ENCODE measurements around the gene LNPEP. TPM values are rescaled to one million over a fixed set of nuclear protein-coding genes. Genes with fewer than 3 reads are reported as not detected.

The LNPEP gene
- total RNA-seq, 1 donor from 2014 or later, result 19.6 TPM

DNA sequence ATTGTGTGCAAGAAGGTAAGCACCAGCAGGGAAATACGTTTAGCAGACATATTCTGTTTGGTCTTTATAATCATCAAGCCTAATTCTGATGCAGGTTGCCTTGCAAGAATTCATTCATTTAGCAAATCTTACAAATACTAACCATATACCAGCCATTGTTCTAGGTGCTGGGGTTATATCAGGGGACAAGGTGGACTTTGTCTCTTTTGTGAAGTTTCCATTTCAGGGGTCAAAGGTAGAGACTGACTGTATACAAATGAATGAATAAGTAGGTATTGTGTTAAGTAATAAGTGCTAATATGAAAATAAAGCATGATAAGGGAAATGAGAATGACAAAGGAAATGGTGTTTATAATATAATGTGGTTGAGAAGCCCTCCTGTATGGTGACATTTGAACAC is 64.0 kb downstream of the LNPEP start:
- Mint-ChIP-seq H3K4me3 (no peak overlapping the region), H3K27ac (no peak overlapping the region), H3K36me3 (no peaks in the 10 kb centered on the region), H3K9me3 (no peaks in the 10 kb centered on the region), H3K4me1 (no peaks in the 10 kb centered on the region), H3K27me3 (ENCODE audit: insufficient read depth, low read depth) (no peaks in the 10 kb centered on the region)
- Histone ChIP-seq H3K27ac (no peak overlapping the region), H3K9ac (no peak overlapping the region), H3K36me3 (no peaks in the 10 kb centered on the region), H3K9me3 (ENCODE audit: low read depth) (no peaks in the 10 kb centered on the region), H3K79me2 (ENCODE audit: low read depth) (no peaks in the 10 kb centered on the region), H3K4me3 (no peak overlapping the region), H3K27me3 (no peaks in the 10 kb centered on the region), H3K4me2 (no peak overlapping the region), H3K4me1 (no peaks in the 10 kb centered on the region), H4K20me1 (ENCODE audit: low read depth) (no peaks in the 10 kb centered on the region), H2AFZ (replicated peaks) (no peak overlapping the region), H3F3A (ENCODE audit: low read depth) (no peaks in the 10 kb centered on the region)
- TF ChIP-seq EZH2phosphoT487 (IDR thresholded peaks at IDR 0.05) (no peak), EZH2 (IDR thresholded peaks at IDR 0.05) (no peak)
- TF ChIP-seq, protein P1, sequence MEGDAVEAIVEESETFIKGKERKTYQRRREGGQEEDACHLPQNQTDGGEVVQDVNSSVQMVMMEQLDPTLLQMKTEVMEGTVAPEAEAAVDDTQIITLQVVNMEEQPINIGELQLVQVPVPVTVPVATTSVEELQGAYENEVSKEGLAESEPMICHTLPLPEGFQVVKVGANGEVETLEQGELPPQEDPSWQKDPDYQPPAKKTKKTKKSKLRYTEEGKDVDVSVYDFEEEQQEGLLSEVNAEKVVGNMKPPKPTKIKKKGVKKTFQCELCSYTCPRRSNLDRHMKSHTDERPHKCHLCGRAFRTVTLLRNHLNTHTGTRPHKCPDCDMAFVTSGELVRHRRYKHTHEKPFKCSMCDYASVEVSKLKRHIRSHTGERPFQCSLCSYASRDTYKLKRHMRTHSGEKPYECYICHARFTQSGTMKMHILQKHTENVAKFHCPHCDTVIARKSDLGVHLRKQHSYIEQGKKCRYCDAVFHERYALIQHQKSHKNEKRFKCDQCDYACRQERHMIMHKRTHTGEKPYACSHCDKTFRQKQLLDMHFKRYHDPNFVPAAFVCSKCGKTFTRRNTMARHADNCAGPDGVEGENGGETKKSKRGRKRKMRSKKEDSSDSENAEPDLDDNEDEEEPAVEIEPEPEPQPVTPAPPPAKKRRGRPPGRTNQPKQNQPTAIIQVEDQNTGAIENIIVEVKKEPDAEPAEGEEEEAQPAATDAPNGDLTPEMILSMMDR (IDR thresholded peaks at IDR 0.05), result no peak
- no peak for DNase-seq (ENCODE audit: low spot score)

- no peaks in the 10 kb centered on the region for H3K79me2 ChIP-seq (ENCODE audit: low read depth)
- H3K4me2 ChIP-seq, result no peak overlapping the region
- H2AFZ ChIP-seq (replicated peaks), result no peak overlapping the region
- Mint-ChIP-seq H3K4me1 (no peaks in the 10 kb centered on the region), H3K27me3 (ENCODE audit: insufficient read depth, low read depth) (no peaks in the 10 kb centered on the region), H3K4me3 (no peak overlapping the region), H3K36me3 (no peaks in the 10 kb centered on the region), H3K27ac (no peak overlapping the region), H3K9me3 (no peaks in the 10 kb centered on the region)
- no peaks in the 10 kb centered on the region for H3K4me1 ChIP-seq
- H3K9ac ChIP-seq, result no peak overlapping the region
- H3K4me3 ChIP-seq, result no peak overlapping the region
- H3K36me3 ChIP-seq, result no peaks in the 10 kb centered on the region
- no peak overlapping the region for H3K27ac ChIP-seq
- no peaks in the 10 kb centered on the region for H4K20me1 ChIP-seq (ENCODE audit: low read depth)
- no peaks in the 10 kb centered on the region for H3K27me3 ChIP-seq
- DNase-seq (ENCODE audit: low spot score), result no peak
- no peaks in the 10 kb centered on the region for H3K9me3 ChIP-seq (ENCODE audit: low read depth)
- no peak for TF ChIP-seq EZH2 (IDR thresholded peaks at IDR 0.05)
- no peaks in the 10 kb centered on the region for H3F3A ChIP-seq (ENCODE audit: low read depth)
These were observed 64.5 kb downstream of the LNPEP start for GRCh38 chr5:97000391-97000790.

DNA sequence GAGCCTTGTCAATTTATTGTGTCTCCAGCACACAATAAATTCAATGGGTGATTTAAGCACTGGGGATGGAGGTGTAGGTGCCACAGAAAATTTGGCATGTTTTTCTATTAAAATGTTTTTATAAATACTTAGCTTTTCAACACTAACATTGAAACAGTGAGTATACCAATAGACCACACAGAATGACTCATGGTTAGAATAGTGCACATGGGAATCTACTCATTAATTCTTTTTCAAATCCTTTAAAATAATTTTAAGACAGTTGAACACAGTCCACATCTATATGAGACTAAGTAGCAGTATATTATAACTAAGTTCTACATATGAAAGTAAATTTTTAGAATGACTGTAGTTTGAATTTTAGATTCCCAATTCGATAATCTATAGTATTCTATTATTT is 67.1 kb downstream of the LNPEP start:
- no peak overlapping the region for H3K27ac Mint-ChIP-seq
- no peaks in the 10 kb centered on the region for H3K36me3 ChIP-seq
- no peaks in the 10 kb centered on the region for H3K9me3 ChIP-seq (ENCODE audit: low read depth)
- H3K4me3 ChIP-seq, result no peak overlapping the region
- TF ChIP-seq EZH2 (IDR thresholded peaks at IDR 0.05) (no peak), EZH2phosphoT487 (IDR thresholded peaks at IDR 0.05) (no peak)
- TF ChIP-seq, protein P1 (IDR thresholded peaks at IDR 0.05), result no peak
- H2AFZ ChIP-seq (replicated peaks), result no peak overlapping the region
- H3K4me2 ChIP-seq, result no peak overlapping the region
- H3K4me1 Mint-ChIP-seq, result no peaks in the 10 kb centered on the region
- no peak overlapping the region for H3K4me3 Mint-ChIP-seq
- no peaks in the 10 kb centered on the region for H3K4me1 ChIP-seq
- H3K27me3 ChIP-seq, result no peaks in the 10 kb centered on the region
- H3K79me2 ChIP-seq (ENCODE audit: low read depth), result no peaks in the 10 kb centered on the region
- no peak overlapping the region for H3K27ac ChIP-seq
- H3K9ac ChIP-seq, result no peak overlapping the region
- no peaks in the 10 kb centered on the region for H3K27me3 Mint-ChIP-seq (ENCODE audit: insufficient read depth, low read depth)
- no peaks in the 10 kb centered on the region for H3K36me3 Mint-ChIP-seq
- no peak for DNase-seq (ENCODE audit: low spot score)
- H3K9me3 Mint-ChIP-seq, result no peaks in the 10 kb centered on the region
- no peaks in the 10 kb centered on the region for H3F3A ChIP-seq (ENCODE audit: low read depth)
- no peaks in the 10 kb centered on the region for H4K20me1 ChIP-seq (ENCODE audit: low read depth)

DNA sequence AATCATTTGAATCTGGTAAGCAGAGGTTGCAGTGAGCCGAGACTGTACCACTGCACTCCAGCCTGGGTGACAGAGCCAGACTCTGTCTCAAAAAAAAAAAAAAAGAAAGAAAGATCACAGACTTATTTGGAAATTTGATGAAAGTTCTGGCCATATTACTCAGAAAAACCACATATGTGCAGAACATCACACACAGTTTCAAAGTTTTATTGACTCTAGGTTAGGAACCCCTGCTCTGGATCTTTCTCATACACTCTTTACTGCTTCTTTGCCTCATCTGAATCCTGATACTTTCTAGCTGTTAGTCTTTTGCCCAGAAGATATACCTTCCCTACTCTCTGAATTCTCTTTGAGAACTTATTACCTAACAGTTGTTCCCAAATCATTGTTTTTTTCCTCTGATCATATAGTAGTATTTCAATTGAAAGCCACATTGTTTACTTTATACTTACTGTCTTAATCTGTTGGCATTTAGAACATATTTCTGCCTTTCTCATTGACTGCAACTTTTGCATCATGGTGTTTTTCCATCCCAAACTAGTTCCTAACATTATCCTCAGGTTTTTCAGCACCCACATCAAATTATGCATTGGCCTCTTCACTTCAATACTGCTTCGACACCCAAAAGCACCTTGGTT is 68.7 kb downstream of the LNPEP start:
- H3K27me3 ChIP-seq, result no peaks in the 10 kb centered on the region
- H3K27ac ChIP-seq, result no peak overlapping the region
- H3K9me3 ChIP-seq (ENCODE audit: low read depth), result no peaks in the 10 kb centered on the region
- no peak overlapping the region for H3K9ac ChIP-seq
- no peaks in the 10 kb centered on the region for H3K4me1 ChIP-seq
- H3K4me2 ChIP-seq, result no peak overlapping the region
- H3K4me3 Mint-ChIP-seq, result no peak overlapping the region
- H3F3A ChIP-seq (ENCODE audit: low read depth), result no peaks in the 10 kb centered on the region
- H3K79me2 ChIP-seq (ENCODE audit: low read depth), result no peaks in the 10 kb centered on the region
- H3K27me3 Mint-ChIP-seq (ENCODE audit: insufficient read depth, low read depth), result no peaks in the 10 kb centered on the region
- no peaks in the 10 kb centered on the region for H4K20me1 ChIP-seq (ENCODE audit: low read depth)
- no peak overlapping the region for H3K27ac Mint-ChIP-seq
- no peak for TF ChIP-seq EZH2phosphoT487 (IDR thresholded peaks at IDR 0.05)
- TF ChIP-seq, protein P1 (IDR thresholded peaks at IDR 0.05), result no peak
- no peak for TF ChIP-seq EZH2 (IDR thresholded peaks at IDR 0.05)
- no peak for DNase-seq (ENCODE audit: low spot score)
- no peaks in the 10 kb centered on the region for H3K9me3 Mint-ChIP-seq
- H3K4me3 ChIP-seq, result no peak overlapping the region
- no peak overlapping the region for H2AFZ ChIP-seq (replicated peaks)
- no peaks in the 10 kb centered on the region for H3K36me3 ChIP-seq
- H3K4me1 Mint-ChIP-seq, result no peaks in the 10 kb centered on the region
- no peaks in the 10 kb centered on the region for H3K36me3 Mint-ChIP-seq

Measured in neural progenitor cell (in vitro differentiated cells).